COR-L47 (cell line): ENCODE results near the gene FAM236D.
"Not testable (repeated sequence)": the region's sequence is repeated elsewhere in the genome, so short reads cannot be mapped to it uniquely, and the experiment has no call there.

Experiments used
- DNase-seq: peaks from one replicate; lab custom pipeline; 2025; lab: John Stamatoyannopoulos, UW

FAM236D gene

GRCh38 chrX:72808110-72808509 lies at the start of gene FAM236D:
Gene FAM236D (minus strand): TSS chrX:72808210. CDS start chrX:72808110, 100 bp downstream.
- not testable (repeated sequence) for DNase-seq

- DNase-seq = not testable (repeated sequence)
These were observed 29.5 kb upstream of the FAM236D start for GRCh38 chrX:72837532-72837931.

GRCh38 chrX:72830701-72831100 lies 22.7 kb upstream of the FAM236D start:
- not testable (repeated sequence) for DNase-seq

GRCh38 chrX:72790390-72790789 lies 17.6 kb downstream of the FAM236D start:
- DNase-seq = not testable (repeated sequence)

- DNase-seq = not testable (repeated sequence)
These were observed 19.9 kb downstream of the FAM236D start for GRCh38 chrX:72788142-72788541.

GRCh38 chrX:72783964-72784363 lies 24.0 kb downstream of the FAM236D start:
- not testable (repeated sequence) for DNase-seq

- DNase-seq = not testable (repeated sequence)
These were observed 24.6 kb downstream of the FAM236D start for GRCh38 chrX:72783365-72783936.

GRCh38 chrX:72782560-72782959 lies 25.4 kb downstream of the FAM236D start, which contains the start of gene FAM236B:
Gene FAM236B (minus strand): TSS chrX:72782660. CDS start chrX:72782560, 100 bp downstream.
- not testable (repeated sequence) for DNase-seq

- DNase-seq = not testable (repeated sequence)
These were observed 29.9 kb downstream of the FAM236D start for GRCh38 chrX:72778146-72778545.

GRCh38 chrX:72777467-72777790 lies 30.6 kb downstream of the FAM236D start:
- not testable (repeated sequence) for DNase-seq

GRCh38 chrX:72776653-72777466 lies 31.1 kb downstream of the FAM236D start, which contains the start of gene DMRTC1B:
Gene DMRTC1B (plus strand): TSS chrX:72776890. CDS start chrX:72845136, 68,246 bp downstream.
- not testable (repeated sequence) for DNase-seq

GRCh38 chrX:72760454-72760853 lies 47.6 kb downstream of the FAM236D start:
- not testable (repeated sequence) for DNase-seq
